Bronchial epithelial cell (primary cell): ENCODE measurements around the gene TRIP12. TPM values are rescaled to one million over a fixed set of nuclear protein-coding genes. Genes with fewer than 3 reads are reported as not detected.

Source experiments
- DNase-seq: peaks from one replicate; pipeline ENCODE4 v3.0.0-alpha.2; 2010; ENCODE audit warnings: low read depth
- FAIRE-seq: peaks from 2 replicates; lab custom pipeline; 2011; peaks lifted over from hg19 to GRCh38; lab: Jason Lieb, UNC
- H3K27me3 ChIP-seq: 2 replicates; pipeline ENCODE4 v1.5.1; 2011; ENCODE audit warnings: low read length; ENCODE audit not compliant: control insufficient read depth, insufficient read depth
- H3K36me3 ChIP-seq: 2 replicates; pipeline ENCODE4 v1.5.1; 2011; ENCODE audit warnings: low read length; ENCODE audit not compliant: control insufficient read depth, insufficient read depth
- H3K4me3 ChIP-seq: 2 replicates; pipeline ENCODE4 v1.5.1; 2011; ENCODE audit warnings: mild to moderate bottlenecking, low read depth, low read length, control low read depth
- CTCF ChIP-seq: IDR thresholded peaks from 2 replicates; pipeline ENCODE4 v1.5.1; 2011; ENCODE audit warnings: mild to moderate bottlenecking, moderate library complexity, low read length, control low read depth, inconsistent platforms; ENCODE audit not compliant: insufficient read depth, severe bottlenecking
- total RNA-seq: library from RNA; depleted of rRNA; stranded (reverse); fragments of >200 nt; gene quantifications from 2 replicates; pipeline ENCODE4 v1.2.1, GENCODE V29; 2014

The TRIP12 gene
- total RNA-seq, 1 donor from 2014 or later = 170 TPM

- DNase-seq = no peak
- no peak overlapping the region for H3K4me3 ChIP-seq
- peaks cover 3% of the 10 kb centered on the region for H3K36me3 ChIP-seq
- TF ChIP-seq CTCF = no peak
- H3K27me3 ChIP-seq = no peaks in the 10 kb centered on the region
- no peak for FAIRE-seq
Observed at GRCh38 chr2:229865033-229865432, 56.8 kb downstream of the TRIP12 start.

- no peak for TF ChIP-seq CTCF
- Histone ChIP-seq H3K27me3 (no peaks in the 10 kb centered on the region), H3K36me3 (peaks cover 6% of the 10 kb centered on the region), H3K4me3 (no peak overlapping the region)
- no peak for DNase-seq
- no peak for FAIRE-seq
Observed at GRCh38 chr2:229861431-229861830, 60.4 kb downstream of the TRIP12 start.

- Histone ChIP-seq H3K36me3 (peaks cover 7% of the 10 kb centered on the region), H3K27me3 (no peaks in the 10 kb centered on the region), H3K4me3 (no peak overlapping the region)
- no peak for FAIRE-seq
- TF ChIP-seq CTCF = no peak
- no peak for DNase-seq
Observed at GRCh38 chr2:229860334-229860733, 61.5 kb downstream of the TRIP12 start.

- Histone ChIP-seq H3K36me3 (peaks cover 7% of the 10 kb centered on the region), H3K4me3 (no peak overlapping the region), H3K27me3 (no peaks in the 10 kb centered on the region)
- TF ChIP-seq CTCF = no peak
- FAIRE-seq (no peak), DNase-seq (no peak)
Observed at GRCh38 chr2:229858351-229858750, 63.5 kb downstream of the TRIP12 start.

- FAIRE-seq = no peak
- no peak for TF ChIP-seq CTCF
- H3K27me3 ChIP-seq = no peaks in the 10 kb centered on the region
- H3K4me3 ChIP-seq = no peak overlapping the region
- peaks cover 7% of the 10 kb centered on the region for H3K36me3 ChIP-seq
- no peak for DNase-seq
Observed at GRCh38 chr2:229857634-229858033, 64.2 kb downstream of the TRIP12 start.

GRCh38 chr2:229856413-229856812 lies 65.4 kb downstream of the TRIP12 start:
- no peak for TF ChIP-seq CTCF
- Histone ChIP-seq H3K36me3 (peaks cover 7% of the 10 kb centered on the region), H3K27me3 (no peaks in the 10 kb centered on the region), H3K4me3 (no peak overlapping the region)
- FAIRE-seq (no peak), DNase-seq (no peak)
